NCI-H510A (cell line): ENCODE results near the gene PFN3.
"Not testable (repeated sequence)": the region's sequence is repeated elsewhere in the genome, so short reads cannot be mapped to it uniquely, and the experiment has no call there.

Source experiments
- DNase-seq: peaks from one replicate; lab custom pipeline; 2025; lab: John Stamatoyannopoulos, UW

PFN3 gene

DNA sequence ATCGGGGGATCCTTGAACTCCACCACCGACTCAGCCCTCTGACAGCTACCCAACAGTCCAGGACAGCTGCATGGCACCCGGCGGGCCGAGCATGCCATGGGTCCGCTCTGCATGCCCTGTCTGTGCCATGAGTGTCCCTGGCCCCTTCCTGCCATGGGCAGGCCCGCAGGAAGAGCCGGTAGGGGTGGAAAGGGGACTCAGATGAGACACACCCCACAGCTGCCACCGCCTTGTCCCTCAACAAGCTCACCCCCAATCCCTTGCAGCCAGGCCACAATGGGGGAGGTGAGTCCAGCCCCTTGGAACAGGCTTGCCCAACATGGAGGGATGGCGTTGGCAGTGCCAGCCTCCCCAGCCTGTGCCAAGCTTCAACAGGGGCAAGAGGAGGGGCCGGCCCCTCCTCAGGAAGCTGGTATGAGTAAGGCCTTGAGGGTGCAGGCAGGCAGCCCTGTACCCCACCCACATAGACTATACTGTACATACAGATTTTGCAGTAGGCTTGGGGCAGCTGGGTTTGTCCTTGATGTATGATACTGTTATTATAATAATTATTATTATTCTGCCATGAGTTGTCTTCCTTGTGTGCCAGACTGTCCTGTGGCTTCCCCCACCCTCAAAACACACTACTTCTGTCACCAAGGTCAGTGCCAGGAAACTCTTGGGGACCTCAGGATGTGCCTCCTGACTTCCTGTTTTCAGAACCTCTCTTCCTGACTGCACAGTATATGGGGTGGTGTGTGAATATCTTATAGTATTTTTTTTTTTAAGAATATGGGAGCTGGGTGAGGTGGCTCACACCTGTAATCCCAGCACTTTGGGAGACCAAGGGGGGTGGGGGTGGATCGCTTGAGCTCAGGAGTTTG, 28.2 kb downstream of the PFN3 start:
- DNase-seq = no peak

DNA sequence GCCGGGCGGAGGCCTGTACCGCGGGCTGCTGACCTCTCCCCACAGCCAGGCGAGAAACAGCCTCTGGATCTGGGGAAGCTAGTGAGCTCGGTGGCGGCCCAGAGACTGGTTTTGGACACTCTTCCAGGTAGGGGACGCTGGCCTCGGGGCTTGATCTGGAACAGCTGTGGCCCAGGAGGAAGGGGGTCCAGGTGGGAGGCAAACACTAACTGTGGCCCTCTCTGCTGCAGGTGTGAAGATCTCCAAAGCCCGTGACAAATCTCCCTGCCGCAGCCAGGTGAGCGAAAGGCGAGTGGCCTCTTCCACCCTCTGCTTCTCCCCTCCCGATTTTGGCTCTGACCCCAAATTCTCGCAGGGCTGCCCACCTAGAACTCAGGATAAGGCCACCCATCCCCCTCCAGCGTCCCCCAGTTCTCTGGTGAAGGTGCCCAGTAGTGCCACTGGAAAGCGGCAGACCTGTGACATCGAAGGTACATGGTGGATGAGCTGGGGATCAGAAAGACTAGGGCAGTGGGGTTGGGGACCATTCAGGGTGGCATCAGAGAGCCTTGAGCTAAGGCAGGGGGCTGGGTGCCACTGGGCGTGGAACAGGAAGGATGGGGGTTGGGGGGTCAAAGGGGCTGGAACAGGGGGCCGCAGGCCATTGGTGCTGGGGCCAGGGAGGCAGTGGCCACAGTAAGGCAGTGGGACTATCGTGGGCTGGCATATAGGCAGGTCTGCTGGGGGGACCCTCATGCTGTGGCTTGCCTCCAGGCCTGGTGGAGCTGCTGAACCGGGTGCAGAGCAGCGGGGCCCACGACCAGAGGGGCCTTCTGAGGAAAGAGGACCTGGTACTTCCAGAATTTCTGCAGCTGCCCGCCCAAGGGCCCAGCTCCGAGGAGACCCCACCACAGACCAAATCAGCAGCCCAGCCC, 29.1 kb downstream of the PFN3 start:
- DNase-seq = no peak

DNA sequence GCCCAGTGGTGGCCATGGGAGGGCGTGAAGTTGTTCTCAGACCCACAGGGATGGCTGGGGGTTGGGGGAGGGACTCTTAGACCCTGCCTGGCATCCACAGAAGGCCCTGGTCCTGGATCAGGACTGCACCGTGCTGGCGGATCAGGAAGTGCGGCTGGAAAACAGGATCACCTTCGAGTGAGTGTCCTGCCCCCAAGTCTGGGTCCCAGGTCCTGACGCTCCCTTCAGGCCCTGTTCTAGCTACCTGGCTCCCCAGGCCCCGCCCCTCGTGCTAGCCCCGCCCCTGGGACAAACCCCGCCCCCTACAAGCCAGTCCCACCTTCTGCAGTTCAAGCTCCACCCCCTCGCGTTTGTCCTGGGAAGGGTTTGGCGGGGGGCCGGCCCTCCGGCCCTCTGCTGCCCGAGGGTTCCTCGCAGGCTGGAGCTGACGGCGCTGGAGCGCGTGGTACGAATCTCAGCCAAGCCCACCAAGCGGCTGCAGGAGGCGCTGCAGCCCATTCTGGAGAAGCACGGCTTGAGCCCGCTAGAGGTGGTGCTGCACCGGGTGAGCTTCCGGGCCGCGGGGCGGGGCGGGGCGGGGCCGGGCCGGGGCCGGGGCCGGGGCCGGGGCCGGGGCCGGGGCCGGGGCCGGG, 29.9 kb downstream of the PFN3 start:
- no peak for DNase-seq

DNA sequence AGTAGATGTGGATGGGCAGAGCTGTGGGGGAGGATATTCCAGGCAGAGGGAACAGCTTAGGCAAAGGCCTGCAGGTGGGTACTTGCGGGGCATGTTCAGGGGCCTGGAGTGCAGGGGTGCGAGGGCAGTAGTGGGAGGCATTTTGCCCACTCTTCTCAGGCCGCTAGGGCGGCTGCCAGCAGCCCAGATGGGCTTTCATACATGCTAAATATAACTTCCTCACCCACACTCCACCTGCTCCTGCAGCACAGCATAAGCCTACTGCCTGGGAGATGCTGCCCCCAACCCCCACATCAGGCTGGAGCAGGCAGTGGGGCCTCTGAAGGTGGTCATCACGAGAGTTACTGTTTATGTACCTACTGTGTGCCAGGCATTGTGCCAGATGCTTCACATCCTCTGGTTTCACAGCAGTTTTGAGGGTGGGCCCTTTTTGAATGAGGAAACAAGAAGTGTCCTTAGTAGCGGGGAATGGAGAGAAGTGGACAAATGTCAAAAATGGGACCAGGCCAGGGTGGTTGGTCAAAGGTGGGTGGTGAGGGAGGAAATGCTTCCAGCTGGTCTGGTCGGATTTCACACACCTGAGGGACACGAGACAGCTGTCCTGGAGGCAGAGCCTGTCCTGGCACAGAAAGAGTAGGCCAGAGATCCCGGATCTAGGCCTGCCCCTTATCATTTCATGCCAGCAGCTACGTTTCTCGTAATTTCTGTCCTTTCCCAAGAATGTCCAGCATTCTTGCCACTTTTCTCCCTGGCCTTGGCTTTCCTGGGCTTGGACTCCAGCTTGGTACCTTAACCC, 30.6 kb downstream of the PFN3 start:
- no peak for DNase-seq

DNA sequence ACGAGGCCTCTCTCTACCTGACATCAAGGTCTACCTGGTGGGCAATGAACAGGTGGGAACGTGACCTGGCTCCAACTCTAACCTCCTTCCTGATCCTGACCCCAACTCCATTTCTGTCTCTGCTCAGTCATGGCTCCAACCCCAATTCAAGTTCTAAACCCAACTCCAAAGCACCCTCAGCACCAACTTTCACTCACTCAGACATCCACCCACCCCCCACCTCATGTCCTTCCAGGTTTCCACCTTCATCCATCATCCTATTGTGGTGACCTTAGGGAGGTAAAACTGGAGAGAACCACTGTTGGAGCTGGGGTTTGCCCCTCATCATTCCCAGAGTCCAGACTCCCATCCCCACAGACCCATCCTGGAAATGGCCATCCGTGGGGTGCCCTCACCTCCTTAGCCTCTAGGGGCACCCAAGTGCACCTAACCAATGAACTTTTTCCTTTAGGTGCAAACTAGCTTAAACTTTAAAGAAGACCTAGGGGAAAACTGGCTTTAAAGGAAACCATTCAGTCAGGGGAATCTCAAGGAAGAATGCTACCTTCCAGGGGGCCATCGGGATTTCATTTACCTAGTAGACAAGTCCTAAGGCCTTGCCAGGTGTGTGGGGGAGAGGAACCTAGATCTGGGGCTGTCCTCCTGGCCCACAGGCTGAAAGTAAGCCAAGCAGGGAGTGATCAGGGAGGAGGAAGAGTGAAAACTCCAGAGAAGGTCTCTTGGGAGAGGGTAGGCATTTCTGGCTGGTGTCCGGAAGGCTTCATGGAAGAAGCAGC, 31.4 kb downstream of the PFN3 start:
- no peak for DNase-seq

DNA sequence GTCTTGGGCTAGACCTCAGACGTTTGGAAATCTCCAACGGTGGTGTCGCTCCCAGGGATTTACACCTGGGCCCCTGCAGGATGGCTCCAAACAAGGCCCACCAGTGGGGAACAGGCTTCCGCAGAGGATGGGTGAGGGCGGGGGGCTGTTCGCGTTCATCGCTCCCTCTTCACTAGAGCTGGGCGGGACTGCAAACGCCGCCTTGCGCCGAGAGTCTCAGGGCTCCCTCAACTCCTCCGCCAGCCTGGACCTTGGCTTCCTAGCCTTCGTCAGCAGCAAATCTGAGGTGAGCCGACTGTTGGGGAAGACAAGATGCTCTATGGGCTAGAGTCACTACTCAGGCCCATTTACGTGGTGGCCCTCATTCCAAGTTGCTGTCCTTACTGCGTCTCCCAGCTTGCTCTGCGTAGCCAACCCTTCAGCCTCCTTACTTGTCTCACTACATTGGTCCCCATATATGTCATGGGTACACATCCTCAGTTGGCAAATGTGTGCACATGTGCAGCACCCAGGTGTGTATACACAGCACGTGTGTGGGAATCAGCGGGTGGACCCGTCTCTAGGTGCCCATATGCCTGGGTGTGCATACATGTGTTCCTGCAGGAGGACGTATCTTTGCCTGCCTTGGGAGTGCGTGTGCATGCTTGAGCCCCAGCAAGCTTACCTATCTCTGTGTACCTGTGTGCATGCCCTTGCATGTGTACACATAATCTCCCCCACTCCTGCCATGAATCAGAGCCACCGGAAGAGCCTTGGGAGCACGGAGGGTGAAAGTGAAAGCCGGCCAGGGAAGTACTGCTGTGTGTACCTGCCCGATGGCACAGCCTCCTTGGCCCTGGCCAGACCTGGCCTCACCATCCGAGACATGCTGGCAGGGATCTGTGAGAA, 32.2 kb downstream of the PFN3 start:
- no peak for DNase-seq

DNA sequence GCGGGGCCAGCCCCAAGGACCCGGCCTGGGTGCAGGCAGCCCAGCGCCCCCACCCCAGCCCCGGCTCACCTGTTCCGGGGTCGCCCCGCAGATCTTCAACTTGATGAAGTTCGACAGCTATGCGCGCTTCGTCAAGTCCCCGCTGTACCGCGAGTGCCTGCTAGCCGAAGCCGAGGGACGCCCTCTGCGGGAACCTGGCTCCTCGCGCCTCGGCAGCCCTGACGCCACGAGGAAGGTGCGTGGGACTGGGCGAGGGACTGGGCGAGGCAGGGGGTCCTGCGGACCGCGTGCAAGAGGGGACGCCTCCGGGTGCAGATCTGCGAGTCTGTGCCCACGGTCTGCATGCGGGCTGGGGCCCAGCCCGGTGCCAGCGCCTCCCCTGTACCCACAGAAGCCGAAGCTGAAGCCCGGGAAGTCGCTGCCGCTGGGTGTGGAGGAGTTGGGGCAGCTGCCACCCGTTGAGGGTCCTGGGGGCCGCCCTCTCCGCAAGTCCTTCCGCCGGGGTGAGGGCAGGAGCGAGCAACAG, 33.1 kb downstream of the PFN3 start:
- no peak for DNase-seq

DNA sequence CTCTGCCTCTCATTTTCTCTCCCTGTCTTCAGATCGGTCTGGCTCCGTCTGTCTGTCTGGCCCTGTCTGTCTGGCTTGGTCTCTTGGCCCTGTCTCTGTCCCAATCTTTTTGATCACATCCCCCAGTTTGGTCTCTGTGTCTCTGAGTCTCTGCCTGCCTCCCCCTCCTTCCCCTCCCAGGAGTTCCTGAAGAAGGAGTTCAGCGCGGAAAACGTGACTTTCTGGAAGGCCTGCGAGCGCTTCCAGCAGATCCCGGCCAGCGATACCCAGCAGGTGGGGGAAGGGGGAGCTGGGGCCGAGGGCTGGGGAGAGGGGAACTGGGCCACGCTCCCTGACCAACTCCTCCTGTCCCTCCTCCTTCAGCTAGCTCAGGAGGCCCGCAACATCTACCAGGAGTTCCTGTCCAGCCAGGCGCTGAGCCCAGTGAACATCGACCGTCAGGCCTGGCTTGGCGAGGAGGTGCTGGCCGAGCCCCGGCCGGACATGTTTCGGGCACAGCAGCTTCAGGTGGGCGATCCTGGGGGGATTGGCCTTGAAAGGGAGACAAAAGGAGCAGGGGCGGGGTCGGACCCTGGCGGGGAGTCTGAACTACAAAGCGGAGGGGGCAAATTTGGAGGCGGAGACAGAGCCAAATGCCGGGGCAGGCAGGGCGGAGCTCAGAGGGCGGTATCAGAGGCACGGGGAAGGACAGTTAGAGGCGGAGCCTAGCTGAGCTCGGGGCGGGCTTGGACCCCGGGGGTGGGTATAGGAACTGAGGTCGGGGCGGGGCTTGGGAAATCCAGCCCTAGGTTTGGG, 33.7 kb downstream of the PFN3 start:
- DNase-seq = no peak

DNA sequence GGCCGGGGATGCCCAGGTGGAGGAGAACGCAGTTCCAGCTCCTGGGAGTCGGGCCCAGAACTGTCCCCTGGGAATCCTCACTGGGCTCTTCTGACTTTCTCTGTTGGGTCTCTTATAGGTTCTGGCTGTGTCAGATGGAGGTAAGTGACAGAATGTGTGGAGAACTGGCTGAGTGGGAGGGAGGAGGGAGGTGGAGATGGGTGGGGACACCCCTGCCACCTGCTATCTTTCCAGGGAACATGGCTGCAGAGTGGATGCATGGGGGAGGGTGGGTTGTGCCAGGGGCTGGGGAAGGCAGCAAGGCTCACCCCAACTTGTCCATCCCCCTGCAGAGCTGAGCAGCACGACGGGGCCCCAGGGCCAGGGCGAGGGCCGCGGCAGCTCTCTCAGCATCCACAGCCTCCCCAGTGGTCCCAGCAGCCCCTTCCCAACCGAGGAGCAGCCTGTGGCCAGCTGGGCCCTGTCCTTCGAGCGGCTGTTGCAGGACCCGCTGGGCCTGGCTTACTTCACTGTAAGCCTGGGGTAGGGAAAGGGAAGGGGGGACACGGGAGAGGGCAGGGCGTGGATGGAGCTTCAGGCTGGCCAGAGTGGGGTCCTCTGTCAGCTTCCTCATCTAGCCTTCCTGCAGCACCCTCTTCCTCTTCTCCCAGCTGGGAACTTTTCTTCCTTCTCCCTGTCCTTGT, 34.5 kb downstream of the PFN3 start:
- DNase-seq = no peak

DNA sequence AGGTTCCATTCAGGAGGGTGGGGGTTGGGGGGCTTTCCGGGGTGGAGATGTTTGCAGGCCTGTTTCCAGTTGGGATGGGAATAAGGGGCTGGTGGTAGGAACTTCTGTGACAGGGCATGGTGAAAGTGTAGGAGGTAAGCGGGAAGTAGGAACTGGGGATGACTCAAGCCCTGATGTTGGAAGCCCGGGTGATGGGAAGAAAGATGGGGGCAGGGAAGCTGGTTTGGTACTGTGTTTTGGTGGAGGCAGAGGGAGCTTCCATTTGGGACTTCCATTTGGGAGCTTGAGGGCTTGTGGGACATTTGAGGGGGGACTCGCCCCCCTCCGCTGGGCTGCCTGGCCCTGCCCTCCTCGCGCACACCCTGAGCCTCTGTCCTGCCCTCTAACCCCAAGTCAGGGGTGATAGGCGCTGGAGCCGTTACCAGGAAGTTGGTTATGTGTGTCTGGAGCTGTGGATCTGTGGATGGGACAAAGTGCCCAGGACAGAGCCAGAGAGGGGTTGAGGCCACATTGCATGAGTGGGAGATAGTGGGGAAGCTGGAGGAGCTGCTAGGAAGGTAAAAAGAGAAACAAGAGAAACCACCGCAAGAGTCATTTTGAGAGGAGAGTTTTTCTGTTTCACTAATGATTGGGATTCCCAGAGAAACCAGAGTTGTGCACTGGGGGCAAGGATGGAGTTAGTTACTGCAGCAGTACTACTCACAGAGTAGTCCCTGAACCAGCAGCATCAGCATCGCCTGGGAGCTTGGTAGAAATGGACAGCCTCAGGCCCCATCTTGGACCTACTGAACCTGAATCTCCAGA, 36.1 kb downstream of the PFN3 start:
- DNase-seq = no peak

DNA sequence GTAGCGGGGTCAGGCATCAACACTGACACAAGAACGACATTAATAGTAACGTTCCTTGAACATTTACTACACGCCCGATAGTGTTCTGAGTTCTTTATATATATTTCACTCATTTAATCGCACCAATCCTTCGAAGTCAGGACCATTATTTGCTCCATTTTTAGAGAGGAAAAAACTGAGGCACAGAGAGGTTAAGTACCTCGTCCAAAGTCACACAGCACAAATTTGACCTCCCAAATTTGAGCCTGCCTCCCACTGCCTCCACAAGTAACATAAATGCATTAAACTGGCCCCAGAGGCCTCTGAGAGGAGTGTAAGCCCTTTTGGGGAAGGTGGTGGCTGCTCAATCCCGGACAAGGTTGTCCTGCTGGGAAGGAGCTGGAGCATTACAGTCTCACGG, 36.9 kb downstream of the PFN3 start:
- DNase-seq = no peak

DNA sequence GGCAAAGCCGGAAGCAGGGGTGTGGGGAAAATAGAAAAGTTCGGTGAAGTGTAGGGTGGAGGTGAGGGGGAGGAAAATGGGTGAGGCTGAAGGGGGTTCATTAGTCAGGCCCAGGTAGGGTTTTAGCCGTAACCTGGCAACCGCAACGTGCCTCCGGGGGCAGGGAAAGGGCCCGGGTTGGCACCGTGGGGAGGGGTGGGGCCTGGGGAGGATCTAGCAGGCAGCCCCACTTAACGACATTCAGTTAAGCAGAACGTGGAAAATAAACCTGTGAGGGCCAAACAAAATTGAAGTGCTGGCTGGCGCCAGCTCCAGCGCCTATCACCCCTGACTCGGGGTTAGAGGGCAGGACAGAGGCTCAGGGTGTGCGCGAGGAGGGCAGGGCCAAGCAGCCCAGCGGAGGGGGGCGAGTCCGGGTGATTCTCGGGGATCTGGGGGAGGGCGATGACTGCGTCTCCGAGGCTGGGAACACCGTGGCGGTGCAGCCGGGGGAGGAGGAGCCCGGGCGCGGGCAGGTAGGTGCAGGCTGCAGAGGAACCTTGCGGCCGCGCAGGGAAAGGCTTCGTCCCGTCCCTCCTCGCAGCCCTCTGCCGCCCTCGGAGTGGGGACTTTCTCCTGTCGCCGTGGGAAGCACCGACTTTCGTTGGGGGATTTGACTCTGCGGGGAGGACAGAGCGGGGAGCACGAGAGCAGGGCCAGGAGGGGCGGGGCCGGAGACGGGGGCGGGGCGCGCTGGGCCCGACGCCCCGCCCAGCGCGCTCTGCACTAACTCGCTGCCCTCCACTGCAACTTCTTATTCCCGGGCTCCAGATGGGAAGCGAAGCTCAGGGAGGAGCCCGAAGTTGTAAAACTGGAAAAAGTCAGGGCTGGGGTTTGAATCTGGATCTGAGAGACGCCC, 37.6 kb downstream of the PFN3 start:
- DNase-seq = peak; percentile 36

DNA sequence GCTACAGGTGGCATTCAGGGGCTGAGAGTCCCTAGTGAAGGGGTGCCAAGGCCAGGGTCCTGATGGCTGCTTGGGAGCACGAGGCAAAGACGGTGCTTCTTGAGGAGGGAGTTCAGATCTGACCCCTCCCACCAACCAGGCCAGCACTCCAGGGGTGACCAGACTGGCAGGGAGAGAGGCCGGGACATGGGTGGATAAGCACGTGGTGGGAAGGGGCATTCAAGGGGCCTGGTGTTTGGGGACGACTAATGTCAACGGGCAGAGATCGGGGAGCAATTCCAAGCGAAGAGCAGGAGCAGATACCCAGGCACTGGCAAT, 38.2 kb downstream of the PFN3 start:
- DNase-seq = no peak

DNA sequence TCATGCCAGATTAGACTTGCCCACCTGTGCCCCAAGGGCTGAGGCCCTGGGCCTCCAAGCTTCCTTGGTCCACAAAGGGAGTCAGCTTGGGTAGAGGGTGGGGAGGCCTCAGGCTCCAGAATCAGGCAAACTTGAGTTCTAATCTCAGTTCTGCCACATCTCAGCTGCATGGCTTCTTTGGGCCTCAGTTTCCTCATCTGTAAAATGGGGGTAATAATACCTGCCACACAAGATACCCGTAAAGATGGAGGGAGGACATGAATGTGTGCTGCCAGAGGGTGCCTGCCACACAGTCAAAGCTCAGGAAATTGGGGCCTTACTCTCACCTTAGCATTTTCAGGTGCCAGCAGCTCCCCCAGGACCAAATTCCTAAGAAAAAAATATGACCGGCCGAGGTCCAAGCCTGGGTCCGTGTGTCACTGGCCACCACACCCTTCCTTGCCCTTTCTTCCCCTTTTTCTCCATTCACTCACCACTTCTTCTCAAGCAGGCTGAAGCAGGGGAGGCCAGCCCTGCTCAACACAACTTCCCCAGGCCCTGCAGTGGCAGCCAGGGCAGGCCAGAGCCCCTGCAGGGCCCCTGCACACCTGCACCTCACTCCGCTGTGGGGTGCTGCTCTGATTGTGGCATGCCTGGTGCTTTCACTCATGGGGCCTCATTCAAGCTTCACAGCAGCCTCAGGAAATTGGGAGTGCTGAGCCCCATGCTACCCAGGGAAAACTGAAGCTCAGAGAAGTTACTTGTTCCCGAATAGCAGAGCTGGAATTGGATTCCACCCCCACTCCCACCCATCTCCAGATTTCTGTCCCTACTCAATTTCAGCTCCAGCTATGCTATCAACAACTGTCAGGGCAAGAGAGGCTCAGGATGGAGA, 38.8 kb downstream of the PFN3 start:
- DNase-seq = no peak

DNA sequence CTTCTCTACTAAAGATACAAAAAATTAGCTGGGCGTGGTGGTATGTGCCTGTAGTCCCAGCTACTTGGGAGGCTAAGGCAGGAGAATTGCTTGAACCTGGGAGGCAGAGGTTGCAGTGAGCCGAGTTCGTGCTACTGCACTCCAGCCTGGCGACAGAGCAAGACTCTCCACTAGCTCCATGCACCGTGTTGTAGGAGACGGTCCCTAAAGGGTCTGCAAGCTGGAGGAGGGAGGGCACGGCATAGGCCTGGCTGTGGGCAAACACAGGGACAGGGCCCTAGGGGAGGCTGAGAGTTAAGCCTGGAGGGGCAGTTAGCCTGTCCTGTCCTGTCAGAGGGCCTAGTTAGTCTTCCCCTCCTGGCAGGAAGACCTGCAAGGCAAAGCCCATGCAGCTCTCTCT, 39.7 kb downstream of the PFN3 start:
- not testable (repeated sequence) for DNase-seq

DNA sequence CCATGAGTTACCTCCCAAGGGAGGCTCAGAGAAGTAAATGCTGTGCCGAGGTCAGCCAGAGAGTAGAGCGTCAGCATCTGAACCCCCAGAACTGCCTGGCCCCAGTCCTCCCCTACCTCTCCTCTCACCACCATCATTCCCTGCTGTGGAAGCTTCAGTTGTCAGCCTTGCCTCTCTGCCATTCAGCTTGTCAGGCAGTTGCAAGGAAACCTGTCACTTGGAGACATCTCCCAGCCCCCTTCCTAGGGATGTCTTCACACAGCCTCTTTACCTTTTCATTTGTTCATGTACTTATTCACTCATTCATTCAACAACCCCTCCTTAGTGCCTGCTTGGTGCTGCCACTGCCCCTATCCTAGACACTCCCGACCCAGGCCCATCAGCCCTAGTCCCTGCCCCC, 40.6 kb downstream of the PFN3 start:
- no peak for DNase-seq
